Measurements from ENCODE around the gene SAMD3. TPM values are rescaled to one million over a fixed set of nuclear protein-coding genes. Genes with fewer than 3 reads are reported as not detected.

Gene SAMD3
- total RNA-seq, 4 donors from 2014 or later: 1.3 to 3.3 (median 1.8) TPM

DNA sequence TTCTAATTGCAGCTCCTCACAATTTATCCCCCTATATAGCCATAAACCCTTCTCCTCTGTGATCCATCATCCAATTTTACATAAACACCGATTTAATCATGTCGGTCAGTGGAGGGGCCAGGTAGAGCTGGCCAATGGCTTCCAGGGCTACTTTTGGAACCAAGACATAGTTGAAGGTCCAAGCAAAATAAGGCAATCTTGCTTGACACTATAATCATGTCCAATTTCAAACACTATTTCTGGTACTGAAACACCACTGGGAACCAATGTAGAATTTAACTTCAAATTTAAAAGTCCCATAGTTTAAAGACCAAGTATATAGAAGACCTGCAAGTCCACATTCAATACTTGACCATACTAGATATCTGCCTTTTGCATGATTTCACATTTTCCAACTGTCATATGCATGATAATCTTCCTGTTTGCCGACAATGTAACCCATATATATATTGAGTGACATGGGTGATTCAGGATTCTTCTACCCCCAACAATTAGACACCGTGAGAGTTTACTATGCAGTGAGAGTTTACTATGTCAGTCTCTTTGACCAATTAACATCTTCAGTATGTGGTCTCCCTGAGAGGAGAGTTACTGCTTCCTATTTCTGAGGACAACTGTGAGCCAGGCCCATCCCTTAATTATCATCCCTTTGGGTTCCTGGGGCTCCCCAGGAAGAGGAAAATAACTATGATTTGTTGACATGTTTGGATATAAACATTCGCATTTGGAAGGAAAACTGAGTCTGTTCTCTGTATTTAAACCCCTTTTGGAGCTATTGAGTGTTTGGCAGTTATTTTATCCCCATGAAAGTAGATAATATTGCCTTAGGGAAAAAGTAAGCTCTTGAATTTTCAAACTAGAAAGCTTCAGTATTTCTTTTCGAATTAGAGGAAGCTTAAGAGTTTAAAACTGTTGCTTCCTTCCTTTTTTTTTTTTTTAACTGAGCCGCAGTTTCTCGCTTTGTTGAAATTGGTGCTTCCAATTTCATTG is 31.8 kb downstream of the SAMD3 start:
- TF ChIP-seq CTCF (IDR thresholded peaks at IDR 0.05): no peak
- no peak for DNase-seq (ENCODE audit: low spot score)
- ATAC-seq (ENCODE audit: low FRiP score): no peak

DNA sequence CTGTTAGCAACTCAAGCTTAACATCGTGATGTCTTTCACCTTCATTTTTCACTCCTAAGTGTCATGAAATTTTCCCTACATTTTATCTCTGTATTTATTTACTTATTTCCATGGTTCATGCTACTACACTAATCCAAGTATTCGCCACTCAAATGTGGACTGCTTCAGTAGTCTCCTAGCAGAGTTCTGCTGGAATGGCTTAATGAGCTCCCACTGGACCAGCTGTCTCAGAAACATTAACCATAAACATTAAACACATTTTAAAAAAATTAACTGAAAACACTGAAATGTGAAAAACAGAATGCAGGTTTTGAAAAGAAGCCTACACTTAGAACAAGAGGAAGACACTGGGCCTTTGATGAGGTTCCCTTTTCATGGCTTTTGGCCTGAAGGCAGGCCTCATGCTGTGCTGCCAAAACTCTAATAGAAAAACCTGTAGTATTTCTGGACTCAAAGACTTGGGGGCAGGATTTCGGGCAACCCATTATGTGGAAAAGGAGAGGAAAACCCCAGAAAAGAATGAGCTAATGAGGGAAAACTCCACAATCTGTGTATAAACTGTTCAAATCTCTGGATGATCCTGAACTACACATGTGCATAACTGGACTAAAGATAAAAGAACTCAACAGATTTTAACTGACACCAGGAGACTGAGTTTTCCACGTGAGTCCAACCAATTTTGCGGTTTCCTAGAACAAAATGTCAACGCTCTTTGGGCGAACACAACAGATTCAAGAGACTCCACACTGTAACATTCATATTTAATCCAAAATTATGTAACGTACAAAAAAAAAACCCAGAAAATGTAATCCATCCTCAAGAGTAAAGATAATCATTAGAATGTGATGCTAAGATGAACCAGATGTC is 33.0 kb downstream of the SAMD3 start:
- TF ChIP-seq CTCF (IDR thresholded peaks at IDR 0.05): no peak
- no peak for ATAC-seq (ENCODE audit: low FRiP score)
- DNase-seq (ENCODE audit: low spot score): no peak

- DNase-seq (ENCODE audit: low spot score): no peak
- no peak for TF ChIP-seq CTCF (IDR thresholded peaks at IDR 0.05)
- ATAC-seq (ENCODE audit: low FRiP score): no peak
These were observed 34.4 kb downstream of the SAMD3 start for GRCh38 chr6:130188207-130188899.

DNA sequence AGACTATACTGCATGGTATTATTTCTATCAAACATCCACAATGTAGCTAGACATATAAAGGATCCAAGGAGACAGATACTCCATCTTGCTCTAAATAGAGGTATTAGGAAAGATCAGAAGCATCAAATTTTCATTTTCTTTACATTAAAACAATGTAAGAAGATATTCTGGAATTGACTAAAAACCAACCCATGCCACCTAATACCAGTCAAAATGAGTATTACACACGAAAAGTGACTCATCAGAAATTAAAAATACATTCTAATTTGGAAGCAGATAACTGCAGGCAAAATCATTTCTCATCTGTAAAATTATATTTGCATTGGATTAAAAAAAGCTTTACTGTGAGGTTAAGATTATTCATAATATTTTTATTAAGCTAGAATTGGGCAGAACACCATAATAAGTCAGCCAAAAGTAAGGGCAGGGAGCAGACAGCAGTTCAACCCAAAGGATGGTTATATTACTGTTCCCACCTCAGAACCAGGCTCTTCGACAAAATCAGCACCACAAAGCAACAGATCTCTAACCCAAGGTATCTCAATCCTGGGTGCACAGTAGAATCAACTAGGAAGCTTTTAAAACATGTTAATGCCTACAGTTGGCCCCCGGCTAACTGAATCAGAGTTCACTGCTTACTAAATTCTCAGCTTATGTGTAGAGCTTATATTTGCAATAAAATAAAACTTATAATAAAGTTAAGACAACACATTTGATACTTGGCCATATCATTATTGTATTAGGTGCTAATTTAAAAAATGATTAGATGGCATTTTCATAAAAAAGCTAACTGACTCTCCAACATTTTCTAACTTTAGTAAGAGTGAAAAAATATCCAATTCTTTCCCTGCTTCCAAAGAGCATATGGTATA is 35.2 kb downstream of the SAMD3 start:
- DNase-seq (ENCODE audit: low spot score) (no peak), ATAC-seq (ENCODE audit: low FRiP score) (no peak)
- no peak for TF ChIP-seq CTCF (IDR thresholded peaks at IDR 0.05)

- no peak for TF ChIP-seq CTCF (IDR thresholded peaks at IDR 0.05)
- DNase-seq (ENCODE audit: low spot score) (no peak), ATAC-seq (ENCODE audit: low FRiP score) (no peak)
These were observed 37.1 kb downstream of the SAMD3 start for GRCh38 chr6:130185658-130186057.

Measured in omental fat pad (tissue), 4 donors.